GM06990 (cell line): ENCODE results near the gene HECTD1.
"Not testable (repeated sequence)": the region's sequence is repeated elsewhere in the genome, so short reads cannot be mapped to it uniquely, and the experiment has no call there.

Experiments used
- DNase-seq: peaks from one replicate; pipeline ENCODE4 v3.0.0-alpha.2; 2011; ENCODE audit not compliant: insufficient read length; ENCODE audit errors: extremely low read depth
- H3K27me3 ChIP-seq: replicated peaks from 2 replicates; pipeline ENCODE4 v1.6.0; 2011; ENCODE audit warnings: low read length; ENCODE audit not compliant: control insufficient read depth, insufficient read depth
- H3K36me3 ChIP-seq: 2 replicates; pipeline ENCODE4 v1.5.1; 2011; ENCODE audit warnings: low read length; ENCODE audit not compliant: control insufficient read depth, insufficient read depth
- H3K4me3 ChIP-seq: replicated peaks from 2 replicates; pipeline ENCODE4 v1.5.1; 2011; ENCODE audit warnings: low read depth, mild to moderate bottlenecking, control low read depth, low read length
- CTCF ChIP-seq: IDR thresholded peaks from 2 replicates; pipeline ENCODE4 v1.5.1; 2011; ENCODE audit warnings: low read length, control low read depth, mild to moderate bottlenecking, inconsistent platforms; ENCODE audit not compliant: insufficient read depth, poor library complexity, severe bottlenecking

The HECTD1 gene

GRCh38 chr14:31092160-31092708 is 115.4 kb downstream of the HECTD1 start:
- DNase-seq, result no peak
- TF ChIP-seq CTCF, result no peak
- no peaks in the 10 kb centered on the region; the same call in 1 of the 2 replicates for H3K36me3 ChIP-seq
- no peaks in the 10 kb centered on the region for H3K27me3 ChIP-seq
- H3K4me3 ChIP-seq, result no peak overlapping the region

GRCh38 chr14:31090883-31091764 is 116.5 kb downstream of the HECTD1 start:
- TF ChIP-seq CTCF, result no peak
- H3K27me3 ChIP-seq, result no peaks in the 10 kb centered on the region
- no peaks in the 10 kb centered on the region for H3K36me3 ChIP-seq
- no peak for DNase-seq
- H3K4me3 ChIP-seq, result no peak overlapping the region

GRCh38 chr14:31086466-31086865 is 121.1 kb downstream of the HECTD1 start:
- DNase-seq, H3K27me3 ChIP-seq, H3K36me3 ChIP-seq, H3K4me3 ChIP-seq: not testable (repeated sequence)

GRCh38 chr14:31085027-31085426 is 122.6 kb downstream of the HECTD1 start:
- DNase-seq, result no peak
- H3K27me3 ChIP-seq, result no peaks in the 10 kb centered on the region
- TF ChIP-seq CTCF, result no peak
- H3K36me3 ChIP-seq, result no peaks in the 10 kb centered on the region
- no peak overlapping the region for H3K4me3 ChIP-seq

- Histone ChIP-seq H3K4me3 (no peak overlapping the region), H3K36me3 (no peaks in the 10 kb centered on the region), H3K27me3 (no peaks in the 10 kb centered on the region)
- peak; percentile 19 for TF ChIP-seq CTCF
- peak; percentile 28 for DNase-seq
These were observed 123.2 kb downstream of the HECTD1 start for GRCh38 chr14:31084385-31084784.

- Histone ChIP-seq H3K4me3 (no peak overlapping the region), H3K36me3 (no peaks in the 10 kb centered on the region), H3K27me3 (no peaks in the 10 kb centered on the region)
- DNase-seq, result no peak
- TF ChIP-seq CTCF, result no peak
These were observed 123.8 kb downstream of the HECTD1 start for GRCh38 chr14:31083781-31084180.
